ENCODE data around the gene BTBD18.

GRCh38 chr11:57787006-57787604, 35.5 kb upstream of the BTBD18 start:
- TF ChIP-seq CTCF (IDR thresholded peaks at IDR 0.05; ENCODE audit: insufficient read depth, low read length, poor library complexity, severe bottlenecking) (no peak), EZH2phosphoT487 (conservative IDR thresholded peaks at IDR 0.05; ENCODE audit: low read length) (no peak)

Data from SU-DHL-6 (cell line).